Measurements from ENCODE around the gene GJD3.
A peak's percentile ranks its signal among the peaks of the same experiment; 100 is the strongest.
"Not testable (repeated sequence)": the region's sequence is repeated elsewhere in the genome, so short reads cannot be mapped to it uniquely, and the experiment has no call there.

GJD3 gene

DNA sequence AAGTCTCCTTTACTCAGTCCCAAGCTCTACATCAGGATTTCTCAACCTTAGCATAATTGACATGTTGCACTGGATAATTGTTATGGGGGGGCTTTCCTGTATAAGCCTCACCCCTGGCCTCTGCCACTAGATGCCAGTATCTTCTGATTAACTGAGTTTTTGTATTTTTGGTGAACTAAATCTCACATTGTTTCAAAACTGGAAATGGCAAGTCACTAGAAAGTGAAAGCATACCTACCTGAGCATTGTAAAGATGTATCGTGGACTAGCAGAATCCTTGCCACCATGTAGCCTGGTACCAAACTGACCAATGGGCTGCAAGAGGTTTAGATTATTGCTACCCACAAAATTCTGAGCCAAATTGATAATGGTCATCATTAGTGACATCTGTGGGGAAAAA is 38.1 kb upstream of the GJD3 start:
- TF ChIP-seq, protein P1, sequence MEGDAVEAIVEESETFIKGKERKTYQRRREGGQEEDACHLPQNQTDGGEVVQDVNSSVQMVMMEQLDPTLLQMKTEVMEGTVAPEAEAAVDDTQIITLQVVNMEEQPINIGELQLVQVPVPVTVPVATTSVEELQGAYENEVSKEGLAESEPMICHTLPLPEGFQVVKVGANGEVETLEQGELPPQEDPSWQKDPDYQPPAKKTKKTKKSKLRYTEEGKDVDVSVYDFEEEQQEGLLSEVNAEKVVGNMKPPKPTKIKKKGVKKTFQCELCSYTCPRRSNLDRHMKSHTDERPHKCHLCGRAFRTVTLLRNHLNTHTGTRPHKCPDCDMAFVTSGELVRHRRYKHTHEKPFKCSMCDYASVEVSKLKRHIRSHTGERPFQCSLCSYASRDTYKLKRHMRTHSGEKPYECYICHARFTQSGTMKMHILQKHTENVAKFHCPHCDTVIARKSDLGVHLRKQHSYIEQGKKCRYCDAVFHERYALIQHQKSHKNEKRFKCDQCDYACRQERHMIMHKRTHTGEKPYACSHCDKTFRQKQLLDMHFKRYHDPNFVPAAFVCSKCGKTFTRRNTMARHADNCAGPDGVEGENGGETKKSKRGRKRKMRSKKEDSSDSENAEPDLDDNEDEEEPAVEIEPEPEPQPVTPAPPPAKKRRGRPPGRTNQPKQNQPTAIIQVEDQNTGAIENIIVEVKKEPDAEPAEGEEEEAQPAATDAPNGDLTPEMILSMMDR (IDR thresholded peaks at IDR 0.05; ENCODE audit: insufficient read depth, low read depth, low read length, missing control alignments): no peak
- no peak for DNase-seq (ENCODE audit: low read depth)
- no peak overlapping the region for H3K4me3 ChIP-seq (ENCODE audit: low read depth, low read length)

DNA sequence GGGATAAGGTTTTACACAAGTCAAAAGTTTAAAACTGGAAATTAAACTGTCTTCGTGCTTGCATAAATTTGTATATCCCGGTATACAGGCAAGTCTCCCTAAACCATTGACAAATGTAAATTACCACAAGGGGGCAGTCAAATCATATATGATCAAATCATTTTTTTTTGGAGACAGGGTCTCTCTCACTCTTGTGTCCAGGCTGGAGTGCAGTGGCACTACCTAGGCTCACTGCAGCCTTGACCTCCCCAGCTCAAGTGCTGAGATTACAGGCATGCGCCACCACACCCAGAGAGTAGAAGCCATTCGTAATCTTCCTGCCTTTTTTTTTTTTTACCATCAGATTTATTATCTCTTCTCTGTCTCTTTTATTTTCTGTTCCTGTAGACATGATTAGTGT is 34.6 kb upstream of the GJD3 start:
- DNase-seq (ENCODE audit: low read depth): peak; percentile 56
- no peak overlapping the region for H3K4me3 ChIP-seq (ENCODE audit: low read depth, low read length)
- TF ChIP-seq, protein P1 (IDR thresholded peaks at IDR 0.05; ENCODE audit: insufficient read depth, low read depth, low read length, missing control alignments): peak; percentile 36

DNA sequence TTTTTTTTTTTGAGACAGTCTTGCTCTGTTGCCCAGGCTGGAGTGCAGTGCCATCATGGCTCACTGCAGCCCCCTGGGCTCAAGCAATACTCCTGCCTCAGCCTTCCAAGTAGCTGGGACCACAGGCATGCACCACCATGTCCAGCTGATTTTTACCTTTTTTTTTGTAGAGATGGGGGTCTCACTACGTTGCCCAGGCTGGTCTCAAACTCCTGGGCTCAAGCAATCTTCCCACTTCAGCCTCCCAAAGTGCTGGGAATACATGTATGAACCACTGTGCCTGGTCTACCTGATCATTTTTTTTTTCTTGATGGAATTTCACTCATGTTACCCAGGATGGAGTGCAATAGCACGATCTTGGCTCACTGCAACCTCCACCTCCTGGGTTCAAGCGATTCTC is 22.0 kb upstream of the GJD3 start:
- not testable (repeated sequence) for DNase-seq (ENCODE audit: low read depth); H3K4me3 ChIP-seq (ENCODE audit: low read depth, low read length)

DNA sequence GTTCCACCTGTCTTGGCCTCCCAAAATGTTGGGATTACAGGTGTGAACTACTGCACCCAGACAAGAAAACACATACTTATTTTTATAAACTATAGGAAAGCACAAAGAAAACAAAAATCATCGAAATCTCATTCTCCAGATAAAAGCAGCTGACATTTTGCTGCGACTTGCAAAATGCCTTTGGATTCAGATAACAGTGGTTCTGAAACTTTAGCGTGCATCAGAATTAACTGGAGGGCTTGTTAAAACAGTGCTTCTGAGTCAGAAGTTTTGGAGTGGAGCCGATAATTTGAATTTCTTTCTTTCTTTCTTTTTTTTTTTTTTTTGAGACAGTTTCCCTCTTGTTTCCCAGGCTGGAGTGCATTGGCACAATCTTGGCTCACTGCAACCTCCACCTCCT is 17.7 kb upstream of the GJD3 start:
- no peak overlapping the region for H3K4me3 ChIP-seq (ENCODE audit: low read depth, low read length)
- DNase-seq (ENCODE audit: low read depth): no peak
- TF ChIP-seq, protein P1 (IDR thresholded peaks at IDR 0.05; ENCODE audit: insufficient read depth, low read depth, low read length, missing control alignments): no peak

DNA sequence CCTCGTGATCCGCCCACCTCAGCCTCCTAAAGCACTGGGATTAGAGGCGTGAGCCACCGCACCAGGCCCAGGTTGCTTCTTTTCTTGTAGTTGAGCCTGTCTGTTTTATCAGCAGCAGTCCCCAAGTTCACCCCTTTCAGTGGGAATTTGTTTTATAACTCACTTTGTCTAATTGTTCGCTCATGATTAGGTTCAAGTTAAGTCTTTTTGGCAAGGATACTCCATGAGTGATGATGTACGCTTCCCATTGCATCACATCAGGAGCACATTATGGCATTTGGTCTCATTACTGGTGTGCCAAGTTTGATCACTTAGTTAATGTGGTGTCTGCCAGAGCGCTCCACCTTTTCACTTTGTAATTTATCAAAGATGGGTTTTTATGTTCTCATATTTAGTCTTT is 14.4 kb upstream of the GJD3 start:
- TF ChIP-seq, protein P1 (IDR thresholded peaks at IDR 0.05; ENCODE audit: insufficient read depth, low read depth, low read length, missing control alignments): no peak
- no peak for DNase-seq (ENCODE audit: low read depth)
- H3K4me3 ChIP-seq (ENCODE audit: low read depth, low read length): no peak overlapping the region

DNA sequence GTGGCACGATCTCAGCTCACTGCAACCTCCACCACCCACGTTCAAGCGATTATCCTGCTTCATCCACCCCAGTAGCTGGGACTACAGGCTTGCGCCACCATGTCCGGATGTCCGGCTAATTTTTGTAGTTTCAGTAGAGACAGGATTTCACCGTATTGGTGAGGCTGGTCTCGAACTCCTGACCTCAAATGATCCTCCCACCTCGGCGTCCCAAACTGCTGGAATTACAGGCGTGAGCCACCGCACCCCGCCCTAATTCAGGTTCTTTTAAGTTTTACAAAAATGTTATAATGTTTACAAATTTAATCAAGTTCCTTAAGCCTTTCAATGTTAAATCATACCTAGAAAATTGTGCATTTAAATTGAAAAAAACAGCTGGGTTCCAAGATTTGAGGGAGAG is 13.3 kb upstream of the GJD3 start:
- DNase-seq (ENCODE audit: low read depth): no peak
- H3K4me3 ChIP-seq (ENCODE audit: low read depth, low read length): no peak overlapping the region
- TF ChIP-seq, protein P1 (IDR thresholded peaks at IDR 0.05; ENCODE audit: insufficient read depth, low read depth, low read length, missing control alignments): no peak

DNA sequence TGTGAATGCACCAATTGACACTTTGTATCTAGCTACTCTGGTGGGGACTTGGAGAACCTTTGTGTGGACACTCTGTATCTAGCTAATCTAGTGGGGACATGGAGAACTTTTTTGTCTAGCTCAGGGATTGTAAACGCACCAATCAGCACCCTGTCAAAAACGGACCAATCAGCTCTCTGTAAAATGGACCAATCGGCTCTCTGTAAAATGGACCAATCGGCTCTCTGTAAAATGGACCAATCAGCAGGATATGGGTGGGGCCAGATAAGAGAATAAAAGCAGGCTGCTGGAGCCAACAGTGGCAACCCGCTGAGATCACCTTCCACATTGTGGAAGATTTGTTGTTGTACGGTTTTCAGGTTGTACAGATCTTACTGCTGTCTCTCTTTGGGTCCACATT is 12.0 kb upstream of the GJD3 start:
- not testable (repeated sequence) for DNase-seq (ENCODE audit: low read depth); H3K4me3 ChIP-seq (ENCODE audit: low read depth, low read length)

DNA sequence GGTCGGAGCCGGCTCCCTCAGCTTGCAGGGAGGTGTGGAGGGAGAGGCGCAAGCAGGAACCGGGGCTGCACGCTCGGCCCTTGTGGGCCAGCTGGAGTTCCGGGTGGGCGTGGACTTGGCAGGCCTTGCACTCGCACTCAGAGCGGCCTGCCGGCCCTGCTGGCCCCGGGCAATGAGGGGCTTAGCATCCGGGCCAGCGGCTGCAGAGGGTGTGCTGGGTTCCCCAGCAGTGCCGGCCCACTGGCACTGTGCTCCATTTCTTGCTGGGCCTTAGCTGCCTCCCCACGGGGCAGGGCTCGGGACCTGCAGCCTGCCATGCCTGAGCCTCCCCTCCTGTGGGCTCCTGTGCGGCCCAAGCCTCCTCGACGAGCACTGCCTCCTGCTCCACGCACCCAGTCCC is 11.2 kb upstream of the GJD3 start:
- not testable (repeated sequence) for H3K4me3 ChIP-seq (ENCODE audit: low read depth, low read length); DNase-seq (ENCODE audit: low read depth)

Measured in GM12865 (cell line).